Panc1 (cell line): ENCODE measurements around the gene TTC24. TPM values are rescaled to one million over a fixed set of nuclear protein-coding genes. Genes with fewer than 3 reads are reported as not detected.

ENCODE experiments used
- ATAC-seq: fragments of 200-7000 bp; cut with Tn5 transposase; 2 replicates; pipeline ENCODE4 v1.9.1; 2020; ENCODE audit warnings: mild to moderate bottlenecking, moderate library complexity
- BruUV-seq: library from RNA; stranded (reverse); fragments of 400-500 nt; replicated peaks from 2 replicates; lab custom pipeline; 2021; lab: Mats Ljungman, UMichigan
- CTCF ChIA-PET: fragments of 300-600 bp; sonication (Branson Sonifier 250); formaldehyde crosslinking; loops from one replicate; lab custom pipeline; 2022; ENCODE audit warnings: antibody characterized with exemption; lab: Charles Lee
- POLR2A ChIA-PET: fragments of 300-600 bp; sonication (Branson Sonifier 250); formaldehyde crosslinking; loops from one replicate; lab custom pipeline; 2022; ENCODE audit warnings: antibody characterized with exemption; lab: Charles Lee
- DNase-seq: peaks from one replicate; pipeline ENCODE4 v3.0.0-alpha.2; 2010; ENCODE audit warnings: low read depth, low spot score
- H3K27ac ChIP-seq: 2 replicates; pipeline ENCODE4 v1.5.1; 2011; ENCODE audit warnings: mild to moderate bottlenecking, low read length, inconsistent platforms
- H3K27me3 ChIP-seq: fragments of 200-500 bp; sonication (Bioruptor generic); 2 replicates; pipeline ENCODE4 v1.6.0; 2014; ENCODE audit warnings: low read length, inconsistent platforms; ENCODE audit not compliant: control insufficient read depth, insufficient read depth
- H3K36me3 ChIP-seq: fragments of 200-500 bp; sonication (Bioruptor generic); 2 replicates; pipeline ENCODE4 v1.5.1; 2014; ENCODE audit warnings: inconsistent platforms, mild to moderate bottlenecking, low read length, moderate library complexity; ENCODE audit not compliant: control insufficient read depth, insufficient read depth
- H3K4me1 ChIP-seq: 2 replicates; pipeline ENCODE4 v1.5.1; 2011; ENCODE audit warnings: inconsistent platforms, mild to moderate bottlenecking, low read length, moderate library complexity; ENCODE audit not compliant: control insufficient read depth, insufficient read depth
- H3K4me3 ChIP-seq, 2 experiments: 2 replicates each; pipeline ENCODE4 v1.5.1; 2011 to 2012; ENCODE audit warnings: low read depth in 2 of 2, low read length in 2 of 2, mild to moderate bottlenecking in 2 of 2, inconsistent platforms in 1 of 2, moderate library complexity in 1 of 2
- H3K9me3 ChIP-seq: fragments of 200-500 bp; sonication (Bioruptor generic); 2 replicates; pipeline ENCODE4 v1.5.1; 2014; ENCODE audit warnings: low read depth, mild to moderate bottlenecking, inconsistent platforms, low read length, moderate library complexity; ENCODE audit not compliant: control insufficient read depth, insufficient read depth
- SIN3A ChIP-seq: IDR thresholded peaks from 2 replicates; pipeline ENCODE4 v1.6.1; 2012; ENCODE audit warnings: low read depth, mild to moderate bottlenecking, low read length, moderate library complexity, borderline replicate concordance; ENCODE audit not compliant: insufficient read depth
- TCF7L2 ChIP-seq: IDR thresholded peaks from 2 replicates; pipeline ENCODE4 v1.6.1; 2011; ENCODE audit warnings: mild to moderate bottlenecking, low read depth, low read length, inconsistent platforms
- in situ Hi-C: cut with HindIII; loops from 2 replicates; pipeline ENCODE4 v1.10.0; 2016; ENCODE audit warnings: low sequenced_read_pairs, low pct_unique_long_range_greater_than_20kb
- intact Hi-C: fragments of 100-400 bp; cut with micrococcal nuclease; formaldehyde crosslinking; loops from one replicate; pipeline ENCODE4 v1.10.0; 2022; ENCODE audit not compliant: unreplicated experiment
- total RNA-seq: library from RNA; stranded (reverse); gene quantifications from one replicate; pipeline ENCODE4 v1.2.1, GENCODE V29; 2021; ENCODE audit not compliant: unreplicated experiment
- TF ChIP-seq, protein P1 (sequence below): fragments of 450-650 bp; IDR thresholded peaks from 2 replicates; pipeline ENCODE4 v1.5.1; 2017; ENCODE audit warnings: mild to moderate bottlenecking

The TTC24 gene
- total RNA-seq, 1 experiment from 2014 or later: not detected

DNA sequence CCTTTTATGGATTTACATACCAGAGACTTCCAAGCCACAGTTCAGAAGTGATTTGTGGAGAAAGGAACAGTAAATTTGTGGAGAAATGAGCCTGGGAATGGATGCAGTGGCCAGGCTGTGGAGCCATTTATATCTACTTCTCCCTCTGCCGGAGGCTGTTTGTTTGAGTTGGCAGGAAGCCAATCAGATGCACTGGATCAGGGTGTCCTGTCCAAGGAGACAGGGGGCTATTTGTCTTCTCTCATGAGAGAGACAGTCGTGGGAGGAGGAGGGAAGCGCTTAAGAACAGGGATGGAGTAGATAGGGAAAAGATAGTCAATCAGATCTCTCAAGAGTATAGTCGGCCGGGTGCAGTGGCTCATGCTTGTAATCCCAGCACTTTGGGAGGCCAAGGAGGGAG, 36.9 kb downstream of the TTC24 start:
- ChIA-PET CTCF (interaction anchor here (0.7 to 0.9 kb wide), 2 partner anchors 8 to 42 kb away, joined by 3 to 5 read pairs; no protein-coding TSS in a partner anchor), POLR2A (no interaction called here)
- in situ Hi-C loops (no loop called here), intact Hi-C loops (no loop called here)
- peaks cover 4% of the 10 kb centered on the region for H3K4me1 ChIP-seq
- H3K27me3 ChIP-seq: no peaks in the 10 kb centered on the region
- BruUV-seq: no TSS peak
- H3K4me3 ChIP-seq: peak overlapping the region in 1 of 2 experiments; percentile 6; a peak in 1 of 4 replicates
- H3K27ac ChIP-seq: no peak overlapping the region
- H3K36me3 ChIP-seq: no peaks in the 10 kb centered on the region
- TF ChIP-seq, protein P1, sequence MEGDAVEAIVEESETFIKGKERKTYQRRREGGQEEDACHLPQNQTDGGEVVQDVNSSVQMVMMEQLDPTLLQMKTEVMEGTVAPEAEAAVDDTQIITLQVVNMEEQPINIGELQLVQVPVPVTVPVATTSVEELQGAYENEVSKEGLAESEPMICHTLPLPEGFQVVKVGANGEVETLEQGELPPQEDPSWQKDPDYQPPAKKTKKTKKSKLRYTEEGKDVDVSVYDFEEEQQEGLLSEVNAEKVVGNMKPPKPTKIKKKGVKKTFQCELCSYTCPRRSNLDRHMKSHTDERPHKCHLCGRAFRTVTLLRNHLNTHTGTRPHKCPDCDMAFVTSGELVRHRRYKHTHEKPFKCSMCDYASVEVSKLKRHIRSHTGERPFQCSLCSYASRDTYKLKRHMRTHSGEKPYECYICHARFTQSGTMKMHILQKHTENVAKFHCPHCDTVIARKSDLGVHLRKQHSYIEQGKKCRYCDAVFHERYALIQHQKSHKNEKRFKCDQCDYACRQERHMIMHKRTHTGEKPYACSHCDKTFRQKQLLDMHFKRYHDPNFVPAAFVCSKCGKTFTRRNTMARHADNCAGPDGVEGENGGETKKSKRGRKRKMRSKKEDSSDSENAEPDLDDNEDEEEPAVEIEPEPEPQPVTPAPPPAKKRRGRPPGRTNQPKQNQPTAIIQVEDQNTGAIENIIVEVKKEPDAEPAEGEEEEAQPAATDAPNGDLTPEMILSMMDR: no peak
- DNase-seq: no peak
- ATAC-seq: peak; percentile 64
- no peaks in the 10 kb centered on the region for H3K9me3 ChIP-seq

GRCh38 chr1:156618853-156619581, 39.5 kb downstream of the TTC24 start, which contains the start of gene HAPLN2:
Gene HAPLN2 (plus strand): TSS chr1:156619415. CDS start chr1:156623491, 4,076 bp downstream.
- no peaks in the 10 kb centered on the region for H3K27me3 ChIP-seq
- intact Hi-C loops (no loop called here), in situ Hi-C loops (no loop called here)
- H3K4me3 ChIP-seq: no peak within 1 kb of the TSS
- no TSS peak for BruUV-seq
- H3K9me3 ChIP-seq: no peaks in the 10 kb centered on the region
- ChIA-PET POLR2A (no interaction called here), CTCF (interaction anchor here (1.3 kb wide), 1 partner anchor 39 kb away, joined by 5 read pairs; no protein-coding TSS in a partner anchor)
- no peak for ATAC-seq
- no peak within 1 kb of the TSS for H3K27ac ChIP-seq
- DNase-seq: no peak
- TF ChIP-seq, protein P1: peak; percentile 83
- no peak for TF ChIP-seq SIN3A
- no peaks in the 10 kb centered on the region for H3K36me3 ChIP-seq
- H3K4me1 ChIP-seq: peaks cover 4% of the 10 kb centered on the region

DNA sequence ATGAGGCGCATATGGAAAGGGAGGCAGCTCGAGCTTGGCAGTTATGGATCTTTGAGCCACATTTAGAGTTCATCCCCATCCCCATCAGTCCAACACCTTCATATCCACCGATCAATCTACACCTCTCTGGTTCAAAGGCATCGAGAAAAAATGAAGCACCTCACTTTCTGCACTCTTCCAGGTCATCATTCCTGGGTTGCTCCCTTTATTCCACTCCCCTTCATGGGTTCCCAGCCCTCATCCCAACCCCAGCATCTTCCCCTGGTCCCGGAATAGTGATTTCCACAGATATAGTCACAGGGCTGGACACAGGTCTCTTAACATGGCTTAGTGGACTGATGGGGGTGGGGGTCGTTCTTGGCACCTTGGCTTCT, 40.0 kb downstream of the TTC24 start:
- Histone ChIP-seq H3K4me1 (peaks cover 4% of the 10 kb centered on the region), H3K9me3 (no peaks in the 10 kb centered on the region), H3K36me3 (no peaks in the 10 kb centered on the region), H3K4me3 (no peak overlapping the region), H3K27me3 (no peaks in the 10 kb centered on the region), H3K27ac (no peak overlapping the region)
- intact Hi-C loops: no loop called here
- ChIA-PET CTCF (interaction anchor here (1.3 kb wide), 1 partner anchor 38 kb away, joined by 5 read pairs; no protein-coding TSS in a partner anchor), POLR2A (interaction anchor here (0.6 kb wide), 1 partner anchor 115 kb away, joined by 3 read pairs; no protein-coding TSS in a partner anchor)
- no TSS peak for BruUV-seq
- ATAC-seq: no peak
- TF ChIP-seq, protein P1: peak; percentile 35
- TF ChIP-seq TCF7L2: no peak
- in situ Hi-C loops: no loop called here
- DNase-seq: no peak
